ENCODE measurements around the gene LRRC41.
"Not testable (repeated sequence)": the region's sequence is repeated elsewhere in the genome, so short reads cannot be mapped to it uniquely, and the experiment has no call there.

Gene LRRC41

GRCh38 chr1:46284597-46285564, 18.5 kb downstream of the LRRC41 start:
- DNase-seq (ENCODE audit: low read depth in 2 of 2) = no peak

GRCh38 chr1:46284058-46284457, 19.4 kb downstream of the LRRC41 start:
- DNase-seq (ENCODE audit: low read depth in 2 of 2) = no peak

- no peak for DNase-seq (ENCODE audit: low read depth in 2 of 2)
Observed at GRCh38 chr1:46281021-46281420, 22.4 kb downstream of the LRRC41 start.

GRCh38 chr1:46280092-46280491, 23.3 kb downstream of the LRRC41 start:
- DNase-seq (ENCODE audit: low read depth in 2 of 2) = no peak

- DNase-seq (ENCODE audit: low read depth in 2 of 2) = no peak
Observed at GRCh38 chr1:46278807-46279206, 24.6 kb downstream of the LRRC41 start.

GRCh38 chr1:46277658-46278373, 25.6 kb downstream of the LRRC41 start:
- DNase-seq (ENCODE audit: low read depth in 2 of 2) = no peak

- no peak for DNase-seq (ENCODE audit: low read depth in 2 of 2)
Observed at GRCh38 chr1:46275030-46275337, 28.4 kb downstream of the LRRC41 start.

GRCh38 chr1:46274225-46275029, 29.0 kb downstream of the LRRC41 start:
- no peak for DNase-seq (ENCODE audit: low read depth in 2 of 2)

GRCh38 chr1:46268578-46268977, 34.8 kb downstream of the LRRC41 start:
- DNase-seq (ENCODE audit: low read depth in 2 of 2) = no peak

- DNase-seq (ENCODE audit: low read depth in 2 of 2) = no peak
Observed at GRCh38 chr1:46263146-46263545, 40.3 kb downstream of the LRRC41 start.

GRCh38 chr1:46262508-46262907, 40.9 kb downstream of the LRRC41 start:
- DNase-seq (ENCODE audit: low read depth in 2 of 2) = no peak

GRCh38 chr1:46256523-46256922, 46.9 kb downstream of the LRRC41 start:
- no peak for DNase-seq (ENCODE audit: low read depth in 2 of 2)

- DNase-seq (ENCODE audit: low read depth in 2 of 2) = no peak
Observed at GRCh38 chr1:46254668-46255067, 48.7 kb downstream of the LRRC41 start.

GRCh38 chr1:46248122-46248920, 55.1 kb downstream of the LRRC41 start:
- no peak for DNase-seq (ENCODE audit: low read depth in 2 of 2)

- peak; percentile 91 to 95 for DNase-seq (ENCODE audit: low read depth in 2 of 2)
Observed at GRCh38 chr1:46247436-46248121, 55.8 kb downstream of the LRRC41 start, which contains the start of gene RAD54L. RAD54L (plus strand) TSS chr1:46247763; CDS start chr1:46248406, 643 bp downstream.

GRCh38 chr1:46246548-46247435, 56.6 kb downstream of the LRRC41 start:
- peak; percentile 34 for DNase-seq (ENCODE audit: low read depth in 2 of 2)

- DNase-seq (ENCODE audit: low read depth in 2 of 2) = not testable (repeated sequence)
Observed at GRCh38 chr1:46246136-46246535, 57.3 kb downstream of the LRRC41 start.

- DNase-seq (ENCODE audit: low read depth in 2 of 2) = no peak
Observed at GRCh38 chr1:46244656-46245371, 58.6 kb downstream of the LRRC41 start.

- DNase-seq (ENCODE audit: low read depth in 2 of 2) = not testable (repeated sequence)
Observed at GRCh38 chr1:46243831-46244230, 59.6 kb downstream of the LRRC41 start.

Data from stimulated activated CD8-positive, alpha-beta memory T cell treated with anti-CD3 and anti-CD28 coated beads, Interleukin-15, amount 100 ng/mL, for 4 hours (primary cell).